Liver (tissue), 9 donors: ENCODE data around the gene PPFIA1. TPM values are rescaled to one million over a fixed set of nuclear protein-coding genes. Genes with fewer than 3 reads are reported as not detected.

ENCODE experiments used
- DNase-seq: peaks from one replicate; pipeline ENCODE4 v3.0.0-alpha.2; 2017; ENCODE audit warnings: low spot score
- H3K27ac ChIP-seq, 2 donors: one replicate each; pipeline ENCODE4 v1.7.0; 2013; ENCODE audit warnings: inconsistent platforms in 2 of 2, low read length in 2 of 2, control low read depth in 1 of 2, low read depth in 1 of 2, mild to moderate bottlenecking in 1 of 2
- H3K27me3 ChIP-seq, 4 donors: one replicate each; pipeline versions ENCODE4 v1.6.1 to v1.7.0; 2013; ENCODE audit warnings: low read length in 3 of 4, inconsistent platforms in 1 of 4, mild to moderate bottlenecking in 1 of 4, moderate library complexity in 1 of 4; ENCODE audit not compliant: control insufficient read depth in 4 of 4, insufficient read depth in 4 of 4
- H3K36me3 ChIP-seq, 4 donors: one replicate each; pipeline versions ENCODE4 v1.6.1 to v1.7.0; 2013; ENCODE audit warnings: low read length in 3 of 4, mild to moderate bottlenecking in 3 of 4, low read depth in 1 of 4, moderate library complexity in 1 of 4; ENCODE audit not compliant: control insufficient read depth in 4 of 4, insufficient read depth in 3 of 4
- H3K4me1 ChIP-seq, 4 donors: one replicate each; pipeline versions ENCODE4 v1.6.1 to v1.7.0; 2013; ENCODE audit warnings: low read length in 3 of 4, mild to moderate bottlenecking in 3 of 4, moderate library complexity in 1 of 4; ENCODE audit not compliant: control insufficient read depth in 4 of 4, insufficient read depth in 4 of 4
- H3K4me3 ChIP-seq, 3 donors: one replicate each; pipeline versions ENCODE4 v1.6.1 to v1.7.0; 2013; ENCODE audit warnings: low read length in 3 of 3, control low read depth in 1 of 3, low read depth in 1 of 3, mild to moderate bottlenecking in 1 of 3
- H3K9ac ChIP-seq, 2 donors: one replicate each; pipeline ENCODE4 v1.7.0; 2013; ENCODE audit warnings: low read length in 2 of 2, mild to moderate bottlenecking in 2 of 2, moderate library complexity in 2 of 2, control low read depth in 1 of 2, low read depth in 1 of 2
- H3K9me3 ChIP-seq, 4 donors: one replicate each; pipeline versions ENCODE4 v1.6.1 to v1.7.0; 2013; ENCODE audit warnings: low read length in 3 of 4; ENCODE audit not compliant: control insufficient read depth in 4 of 4
- EGR1 ChIP-seq, 2 donors: IDR thresholded peaks; 2 replicates each; pipeline ENCODE4 v1.6.1; 2016 to 2018; ENCODE audit warnings: antibody characterized with exemption in 2 of 2, low read depth in 2 of 2
- FOXA1 ChIP-seq: IDR thresholded peaks from 2 replicates; pipeline ENCODE4 v1.6.1; 2016; ENCODE audit warnings: antibody characterized with exemption
- FOXA2 ChIP-seq: IDR thresholded peaks from 2 replicates; pipeline ENCODE4 v1.6.1; 2016; ENCODE audit warnings: antibody characterized with exemption
- HNF4A ChIP-seq, 2 donors: conservative IDR thresholded peaks; 2 replicates each; pipeline ENCODE4 v1.6.1; 2016; ENCODE audit warnings: antibody characterized with exemption in 2 of 2, mild to moderate bottlenecking in 2 of 2
- JUND ChIP-seq, 2 donors: IDR thresholded peaks; 2 replicates each; pipeline ENCODE4 v1.6.1; 2016; ENCODE audit warnings: antibody characterized with exemption in 2 of 2
- NR2F2 ChIP-seq: IDR thresholded peaks from 2 replicates; pipeline ENCODE4 v1.6.1; 2016; ENCODE audit warnings: antibody characterized with exemption
- RAD21 ChIP-seq, 2 donors: IDR thresholded peaks; 2 replicates each; pipeline ENCODE4 v1.6.1; 2016; ENCODE audit warnings: antibody characterized with exemption in 2 of 2, mild to moderate bottlenecking in 2 of 2
- RXRA ChIP-seq, 2 donors: IDR thresholded peaks; 2 replicates each; pipeline ENCODE4 v1.6.1; 2017 to 2018; ENCODE audit warnings: antibody characterized with exemption in 2 of 2, mild to moderate bottlenecking in 1 of 2
- SP1 ChIP-seq: IDR thresholded peaks from 2 replicates; pipeline ENCODE4 v1.6.1; 2018; ENCODE audit warnings: antibody characterized with exemption, mild to moderate bottlenecking
- TAF1 ChIP-seq: conservative IDR thresholded peaks from 2 replicates; pipeline ENCODE4 v1.6.1; 2016; ENCODE audit warnings: antibody characterized with exemption, mild to moderate bottlenecking
- YY1 ChIP-seq: IDR thresholded peaks from 2 replicates; pipeline ENCODE4 v1.6.1; 2016; ENCODE audit warnings: antibody characterized with exemption, mild to moderate bottlenecking
- WGBS: extraction: QIAGEN DNeasy Blood & Tissue Kit; methylation state at CpG from one replicate; pipeline ENCODE4 v1.1.7; 2013; 5-methylcytosine and 5-hydroxymethylcytosine counted together
- polyA plus RNA-seq, 2 donors: library from polyadenylated mRNA; stranded (reverse) in 1 of 2; unstranded in 1 of 2; fragments of 200-250 nt in 1 of 2; fragments of >200 nt in 1 of 2; fragmentation: Nextera tagmentation in 1 of 2; extraction: Ambion mirVana in 1 of 2; gene quantifications; one replicate each; pipeline versions ENCODE4 v1.2.1 to v1.2.3, GENCODE V29; 2013 to 2015
- total RNA-seq, 2 donors: library from RNA; depleted of rRNA; stranded (reverse); fragments of >200 nt; gene quantifications; one replicate each; pipeline ENCODE4 v1.2.3, GENCODE V29; 2014
- TF ChIP-seq, protein P1 (sequence below): fragments of 150-350 bp; IDR thresholded peaks from 2 replicates; pipeline ENCODE4 v1.5.1; 2017; ENCODE audit warnings: improper control_type of control experiment, low read depth, low read length; ENCODE audit not compliant: missing input control
- TF ChIP-seq, protein P2 (sequence below): IDR thresholded peaks from 2 replicates; pipeline ENCODE4 v1.6.1; 2016; ENCODE audit warnings: antibody characterized with exemption, mild to moderate bottlenecking
- TF ChIP-seq, protein P3 (sequence below): IDR thresholded peaks from 2 replicates; pipeline ENCODE4 v1.6.1; 2016; ENCODE audit warnings: antibody characterized with exemption
- TF ChIP-seq, protein P4 (sequence below): IDR thresholded peaks from 2 replicates; pipeline ENCODE4 v1.6.1; 2016; ENCODE audit warnings: antibody characterized with exemption
- donor health status: healthy.
- donor health status: healthy.
- donor health status: healthy.
- donor health status: healthy.
- donor health status: healthy.

PPFIA1 gene
- total and polyA plus RNA-seq, 4 donors: 9.9 to 39.6 (median 14.5) TPM

DNA sequence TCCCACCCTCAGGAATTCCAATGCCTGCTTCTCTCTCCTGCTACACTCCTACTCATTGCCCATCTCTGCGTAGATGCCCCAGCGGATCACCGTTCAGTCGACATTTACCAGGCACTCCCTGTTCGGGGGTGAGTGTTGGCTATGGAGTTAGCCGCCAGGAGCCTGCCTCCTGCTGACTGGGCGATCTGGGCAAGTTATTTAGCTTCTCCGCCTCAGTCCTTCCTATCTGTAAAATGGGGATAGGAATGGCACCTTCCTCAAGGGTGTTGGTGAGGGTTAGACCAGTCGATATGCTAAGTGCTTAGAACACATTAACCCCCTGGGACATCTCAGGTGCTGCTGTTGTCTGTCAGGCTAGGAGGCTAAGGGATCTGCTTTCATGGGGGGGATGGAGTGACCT, 36.5 kb upstream of the PPFIA1 start (continued):
- no peak for TF ChIP-seq YY1

DNA sequence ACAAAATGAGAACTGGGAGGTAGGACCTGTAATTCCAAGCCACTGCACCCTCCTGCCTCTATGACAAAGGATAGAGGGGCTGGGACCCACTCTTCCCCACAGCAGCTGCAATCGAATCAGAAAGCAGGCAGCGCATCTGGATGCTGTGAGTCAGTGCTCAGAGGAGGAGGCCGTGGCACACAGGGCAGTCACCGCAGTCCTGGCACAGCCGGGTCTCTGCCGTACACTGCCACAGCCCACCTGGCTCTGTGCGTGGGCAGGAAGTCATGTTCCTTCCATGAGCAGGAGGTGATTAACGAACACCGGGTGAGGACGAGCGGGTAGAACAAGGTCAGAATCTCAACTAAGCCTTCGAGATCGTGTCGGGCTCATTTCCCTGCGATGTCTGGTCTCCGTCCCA, 30.2 kb upstream of the PPFIA1 start:
- TF ChIP-seq RXRA (IDR thresholded peaks at IDR 0.05) (no peak), FOXA2 (no peak), HNF4A (conservative IDR thresholded peaks at IDR 0.05) (no peak)
- TF ChIP-seq, protein P1, sequence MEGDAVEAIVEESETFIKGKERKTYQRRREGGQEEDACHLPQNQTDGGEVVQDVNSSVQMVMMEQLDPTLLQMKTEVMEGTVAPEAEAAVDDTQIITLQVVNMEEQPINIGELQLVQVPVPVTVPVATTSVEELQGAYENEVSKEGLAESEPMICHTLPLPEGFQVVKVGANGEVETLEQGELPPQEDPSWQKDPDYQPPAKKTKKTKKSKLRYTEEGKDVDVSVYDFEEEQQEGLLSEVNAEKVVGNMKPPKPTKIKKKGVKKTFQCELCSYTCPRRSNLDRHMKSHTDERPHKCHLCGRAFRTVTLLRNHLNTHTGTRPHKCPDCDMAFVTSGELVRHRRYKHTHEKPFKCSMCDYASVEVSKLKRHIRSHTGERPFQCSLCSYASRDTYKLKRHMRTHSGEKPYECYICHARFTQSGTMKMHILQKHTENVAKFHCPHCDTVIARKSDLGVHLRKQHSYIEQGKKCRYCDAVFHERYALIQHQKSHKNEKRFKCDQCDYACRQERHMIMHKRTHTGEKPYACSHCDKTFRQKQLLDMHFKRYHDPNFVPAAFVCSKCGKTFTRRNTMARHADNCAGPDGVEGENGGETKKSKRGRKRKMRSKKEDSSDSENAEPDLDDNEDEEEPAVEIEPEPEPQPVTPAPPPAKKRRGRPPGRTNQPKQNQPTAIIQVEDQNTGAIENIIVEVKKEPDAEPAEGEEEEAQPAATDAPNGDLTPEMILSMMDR: no peak
- TF ChIP-seq, protein P2, sequence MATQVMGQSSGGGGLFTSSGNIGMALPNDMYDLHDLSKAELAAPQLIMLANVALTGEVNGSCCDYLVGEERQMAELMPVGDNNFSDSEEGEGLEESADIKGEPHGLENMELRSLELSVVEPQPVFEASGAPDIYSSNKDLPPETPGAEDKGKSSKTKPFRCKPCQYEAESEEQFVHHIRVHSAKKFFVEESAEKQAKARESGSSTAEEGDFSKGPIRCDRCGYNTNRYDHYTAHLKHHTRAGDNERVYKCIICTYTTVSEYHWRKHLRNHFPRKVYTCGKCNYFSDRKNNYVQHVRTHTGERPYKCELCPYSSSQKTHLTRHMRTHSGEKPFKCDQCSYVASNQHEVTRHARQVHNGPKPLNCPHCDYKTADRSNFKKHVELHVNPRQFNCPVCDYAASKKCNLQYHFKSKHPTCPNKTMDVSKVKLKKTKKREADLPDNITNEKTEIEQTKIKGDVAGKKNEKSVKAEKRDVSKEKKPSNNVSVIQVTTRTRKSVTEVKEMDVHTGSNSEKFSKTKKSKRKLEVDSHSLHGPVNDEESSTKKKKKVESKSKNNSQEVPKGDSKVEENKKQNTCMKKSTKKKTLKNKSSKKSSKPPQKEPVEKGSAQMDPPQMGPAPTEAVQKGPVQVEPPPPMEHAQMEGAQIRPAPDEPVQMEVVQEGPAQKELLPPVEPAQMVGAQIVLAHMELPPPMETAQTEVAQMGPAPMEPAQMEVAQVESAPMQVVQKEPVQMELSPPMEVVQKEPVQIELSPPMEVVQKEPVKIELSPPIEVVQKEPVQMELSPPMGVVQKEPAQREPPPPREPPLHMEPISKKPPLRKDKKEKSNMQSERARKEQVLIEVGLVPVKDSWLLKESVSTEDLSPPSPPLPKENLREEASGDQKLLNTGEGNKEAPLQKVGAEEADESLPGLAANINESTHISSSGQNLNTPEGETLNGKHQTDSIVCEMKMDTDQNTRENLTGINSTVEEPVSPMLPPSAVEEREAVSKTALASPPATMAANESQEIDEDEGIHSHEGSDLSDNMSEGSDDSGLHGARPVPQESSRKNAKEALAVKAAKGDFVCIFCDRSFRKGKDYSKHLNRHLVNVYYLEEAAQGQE: no peak
- Histone ChIP-seq H3K4me3 (no peak overlapping the region), H3K27ac (no peak overlapping the region)

DNA sequence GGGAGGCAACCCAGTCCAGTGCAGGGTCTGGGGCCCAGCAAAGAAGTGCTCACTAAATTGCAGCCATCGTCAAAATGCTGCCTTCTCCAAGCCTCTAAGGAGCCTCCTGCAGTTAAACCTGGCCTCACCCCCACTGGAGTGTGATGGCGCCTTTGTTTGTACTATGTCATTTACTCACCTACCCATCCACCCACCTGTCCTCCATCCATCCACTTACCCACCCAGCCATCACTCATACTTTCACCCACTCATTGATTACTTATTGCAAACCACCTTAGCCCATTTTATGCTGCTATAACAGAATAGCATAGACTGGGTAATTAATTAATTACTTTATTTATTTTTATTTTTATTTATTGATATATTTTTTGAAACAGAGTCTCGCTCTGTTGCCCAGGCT, 28.8 kb upstream of the PPFIA1 start:
- TF ChIP-seq YY1 (no peak), TAF1 (no peak), RAD21 (IDR thresholded peaks at IDR 0.05) (no peak), JUND (IDR thresholded peaks at IDR 0.05) (no peak), EGR1 (IDR thresholded peaks at IDR 0.05; ENCODE audit: low read depth in 2 of 2) (no peak), HNF4A (conservative IDR thresholded peaks at IDR 0.05) (no peak), SP1 (no peak), FOXA1 (no peak), NR2F2 (no peak)
- TF ChIP-seq, protein P3, sequence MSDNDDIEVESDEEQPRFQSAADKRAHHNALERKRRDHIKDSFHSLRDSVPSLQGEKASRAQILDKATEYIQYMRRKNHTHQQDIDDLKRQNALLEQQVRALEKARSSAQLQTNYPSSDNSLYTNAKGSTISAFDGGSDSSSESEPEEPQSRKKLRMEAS: no peak
- TF ChIP-seq, protein P4, sequence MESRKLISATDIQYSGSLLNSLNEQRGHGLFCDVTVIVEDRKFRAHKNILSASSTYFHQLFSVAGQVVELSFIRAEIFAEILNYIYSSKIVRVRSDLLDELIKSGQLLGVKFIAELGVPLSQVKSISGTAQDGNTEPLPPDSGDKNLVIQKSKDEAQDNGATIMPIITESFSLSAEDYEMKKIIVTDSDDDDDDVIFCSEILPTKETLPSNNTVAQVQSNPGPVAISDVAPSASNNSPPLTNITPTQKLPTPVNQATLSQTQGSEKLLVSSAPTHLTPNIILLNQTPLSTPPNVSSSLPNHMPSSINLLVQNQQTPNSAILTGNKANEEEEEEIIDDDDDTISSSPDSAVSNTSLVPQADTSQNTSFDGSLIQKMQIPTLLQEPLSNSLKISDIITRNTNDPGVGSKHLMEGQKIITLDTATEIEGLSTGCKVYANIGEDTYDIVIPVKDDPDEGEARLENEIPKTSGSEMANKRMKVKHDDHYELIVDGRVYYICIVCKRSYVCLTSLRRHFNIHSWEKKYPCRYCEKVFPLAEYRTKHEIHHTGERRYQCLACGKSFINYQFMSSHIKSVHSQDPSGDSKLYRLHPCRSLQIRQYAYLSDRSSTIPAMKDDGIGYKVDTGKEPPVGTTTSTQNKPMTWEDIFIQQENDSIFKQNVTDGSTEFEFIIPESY: no peak
- TF ChIP-seq, protein P1: no peak
- TF ChIP-seq, protein P2: no peak
- H3K4me3 ChIP-seq: no peak overlapping the region
- H3K27ac ChIP-seq: no peak overlapping the region
- WGBS: 88% methylated on average over 3 of the region's 3 CpGs
- DNase-seq: no peak
- H3K27me3 ChIP-seq: no peaks in the 10 kb centered on the region
- no peaks in the 10 kb centered on the region for H3K9me3 ChIP-seq
- H3K36me3 ChIP-seq: no peaks in the 10 kb centered on the region
- H3K4me1 ChIP-seq: no peaks in the 10 kb centered on the region
- H3K9ac ChIP-seq: no peak overlapping the region

More for the DNA sequence above, 30.2 kb upstream of the PPFIA1 start:
- no peak overlapping the region for H3K9ac ChIP-seq
- H3K27me3 ChIP-seq: no peaks in the 10 kb centered on the region
- H3K4me1 ChIP-seq: no peaks in the 10 kb centered on the region
- H3K9me3 ChIP-seq: no peaks in the 10 kb centered on the region
- 83% methylated on average over 16 of the region's 16 CpGs for whole genome bisulfite sequencing
- H3K36me3 ChIP-seq: no peaks in the 10 kb centered on the region
- DNase-seq: no peak
